Ishikawa (cell line): ENCODE measurements around the gene NUP107.

Experiments
- CEBPB ChIP-seq: IDR thresholded peaks from 2 replicates; pipeline ENCODE4 v1.6.1; 2012
- EP300 ChIP-seq: IDR thresholded peaks from 2 replicates; pipeline ENCODE4 v1.6.1; 2012; ENCODE audit warnings: borderline replicate concordance
- FOXM1 ChIP-seq: IDR thresholded peaks from 2 replicates; pipeline ENCODE4 v1.6.1; 2012; ENCODE audit warnings: low read depth, borderline replicate concordance
- MAX ChIP-seq: IDR thresholded peaks from 2 replicates; pipeline ENCODE4 v1.6.1; 2012
- NFIC ChIP-seq: IDR thresholded peaks from 2 replicates; pipeline ENCODE4 v1.6.1; 2012
- RAD21 ChIP-seq: IDR thresholded peaks from 2 replicates; pipeline ENCODE4 v1.6.1; 2012; ENCODE audit warnings: low read depth
- REST ChIP-seq: IDR thresholded peaks from 2 replicates; pipeline ENCODE4 v1.6.1; 2012; ENCODE audit warnings: low read depth, mild to moderate bottlenecking
- TEAD4 ChIP-seq: IDR thresholded peaks from 2 replicates; pipeline ENCODE4 v1.6.1; 2012
- USF1 ChIP-seq: IDR thresholded peaks from 2 replicates; pipeline ENCODE4 v1.6.1; 2012
- YY1 ChIP-seq: IDR thresholded peaks from 2 replicates; pipeline ENCODE4 v1.6.1; 2012; ENCODE audit warnings: low read depth

GRCh38 chr12:68638721-68639395 is 47.9 kb upstream of the NUP107 start:
- TF ChIP-seq EP300, result no peak
- TF ChIP-seq CEBPB, result no peak
- TF ChIP-seq FOXM1, result no peak
- TF ChIP-seq MAX, result no peak
- no peak for TF ChIP-seq REST
- no peak for TF ChIP-seq TEAD4
- TF ChIP-seq YY1, result no peak
- TF ChIP-seq NFIC, result no peak
- no peak for TF ChIP-seq RAD21
- no peak for TF ChIP-seq USF1
